Hematopoietic multipotent progenitor cell treated with erythropoietin and hydrocortisone succinate and interleukin-3 and kit ligand, for 17 days (in vitro differentiated cells): Measurements from ENCODE around the gene ADIPOR2.
"Not testable (repeated sequence)": the region's sequence is repeated elsewhere in the genome, so short reads cannot be mapped to it uniquely, and the experiment has no call there.

Experiments used
- DNase-seq: peaks from one replicate; pipeline ENCODE4 v3.0.0-alpha.2; 2015; ENCODE audit warnings: low spot score

ADIPOR2 gene

DNA sequence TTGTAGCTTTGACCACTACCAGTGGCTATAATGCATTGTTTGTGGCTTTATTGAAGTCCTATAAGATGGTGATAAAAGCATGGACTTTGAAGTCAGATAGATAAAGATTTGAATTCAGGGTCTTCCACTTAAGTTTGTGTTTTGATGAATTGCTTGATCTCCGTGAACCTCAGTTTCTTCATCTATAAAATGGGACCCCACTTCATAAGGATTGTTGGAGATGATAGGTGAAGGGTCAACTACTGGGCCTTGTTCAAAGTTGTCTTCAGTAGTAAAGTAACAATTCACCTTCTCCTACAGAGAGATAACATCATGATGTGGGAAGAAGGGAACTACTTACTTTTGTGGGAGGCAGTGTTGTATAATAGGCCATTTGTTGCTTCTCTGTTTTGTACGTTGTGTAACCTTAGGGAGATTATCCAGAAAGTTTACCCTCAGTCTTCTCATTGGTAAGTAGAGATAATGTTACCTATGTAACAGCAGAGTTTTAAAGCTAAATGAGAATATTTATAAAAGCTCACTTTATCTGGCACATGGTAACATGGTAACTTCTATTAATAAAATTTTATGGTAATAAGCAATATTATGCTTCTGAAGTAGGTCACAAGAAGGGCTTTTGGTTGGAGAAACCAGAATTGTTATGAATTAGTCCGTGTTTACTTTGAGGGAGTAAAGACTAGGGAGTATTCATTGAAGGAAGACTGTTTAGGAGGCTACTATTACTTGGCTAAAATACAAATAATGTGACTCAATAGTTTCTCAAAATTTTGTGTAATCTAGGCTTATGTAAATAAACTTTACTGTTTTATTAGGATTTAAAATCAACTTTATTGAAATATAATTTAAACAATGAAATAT lies 15.1 kb downstream of the ADIPOR2 start:
- no peak for DNase-seq

DNA sequence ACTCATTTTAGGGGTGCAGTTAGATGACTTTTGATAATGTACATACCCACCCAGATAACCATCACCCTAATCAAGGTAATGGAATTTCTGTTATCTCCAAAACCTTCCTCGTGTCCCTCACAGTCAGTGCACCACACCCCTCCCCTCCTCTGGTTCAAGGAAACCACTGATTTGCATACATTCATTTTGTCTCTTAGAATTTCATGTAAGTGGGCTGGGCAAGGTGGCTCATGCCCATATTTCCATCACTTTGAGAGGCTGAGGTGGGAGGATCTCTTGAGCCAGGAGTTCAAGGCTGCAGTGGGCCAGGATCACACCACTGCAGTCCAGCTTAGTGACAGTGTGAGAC lies 15.7 kb downstream of the ADIPOR2 start:
- DNase-seq: peak; percentile 9

DNA sequence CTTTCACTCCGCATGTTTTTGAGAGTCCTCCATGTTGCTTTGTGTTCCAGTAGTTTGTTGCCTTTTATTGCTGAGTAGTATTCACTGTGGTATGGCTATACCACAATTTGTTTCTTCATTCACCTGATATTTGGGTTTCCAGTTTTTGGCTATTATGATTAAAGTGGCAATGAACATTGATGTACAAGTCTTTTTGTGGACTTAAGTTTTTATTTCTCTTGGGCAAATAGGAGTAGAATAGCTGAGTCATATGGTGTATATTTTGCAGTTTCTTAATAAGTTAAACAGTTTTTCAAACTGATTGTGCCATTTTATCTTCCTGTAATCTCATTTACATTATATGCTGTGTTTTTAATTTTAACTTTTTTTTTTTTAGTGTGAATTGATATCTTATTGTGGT lies 16.2 kb downstream of the ADIPOR2 start:
- peak; percentile 15 for DNase-seq

DNA sequence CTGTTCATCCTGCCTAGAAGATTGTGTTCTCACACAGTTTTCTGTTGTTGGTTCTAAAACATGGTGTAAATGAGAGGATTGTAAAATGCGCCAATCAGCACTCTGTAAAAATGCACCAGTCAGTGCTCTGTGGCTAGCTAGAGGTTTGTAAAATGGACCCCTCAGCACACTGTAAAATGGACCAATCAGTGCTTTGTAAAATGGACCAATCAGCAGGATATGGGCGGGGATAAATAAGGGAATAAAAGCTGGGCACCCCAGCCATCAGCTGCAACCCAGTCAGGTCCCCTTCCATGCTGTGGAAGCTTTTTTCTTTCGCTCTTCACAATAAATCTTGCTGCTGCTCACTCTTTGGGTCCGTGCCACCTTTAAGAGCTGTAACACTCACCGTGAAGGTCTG lies 19.1 kb downstream of the ADIPOR2 start:
- DNase-seq: not testable (repeated sequence)

DNA sequence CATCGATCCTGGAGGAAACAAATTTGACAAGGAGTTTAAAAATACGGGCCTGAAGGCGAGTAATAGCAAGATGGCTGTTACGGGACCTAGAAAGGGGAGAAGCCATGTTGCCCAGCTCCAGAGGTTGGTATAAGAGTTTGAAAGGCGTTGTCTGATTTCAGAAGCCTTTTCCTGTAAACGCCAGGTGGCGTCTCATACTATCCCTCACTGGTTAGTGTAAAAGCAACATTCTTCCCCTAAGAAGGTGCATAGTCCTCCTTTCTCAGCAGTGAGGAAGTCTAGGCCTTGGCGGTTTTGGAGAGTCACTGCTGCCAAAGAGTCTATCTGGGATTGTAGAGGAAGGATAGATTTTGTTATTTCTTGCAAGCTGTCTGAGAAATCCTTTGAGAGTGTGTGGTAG lies 20.0 kb downstream of the ADIPOR2 start:
- DNase-seq: peak; percentile 50

DNA sequence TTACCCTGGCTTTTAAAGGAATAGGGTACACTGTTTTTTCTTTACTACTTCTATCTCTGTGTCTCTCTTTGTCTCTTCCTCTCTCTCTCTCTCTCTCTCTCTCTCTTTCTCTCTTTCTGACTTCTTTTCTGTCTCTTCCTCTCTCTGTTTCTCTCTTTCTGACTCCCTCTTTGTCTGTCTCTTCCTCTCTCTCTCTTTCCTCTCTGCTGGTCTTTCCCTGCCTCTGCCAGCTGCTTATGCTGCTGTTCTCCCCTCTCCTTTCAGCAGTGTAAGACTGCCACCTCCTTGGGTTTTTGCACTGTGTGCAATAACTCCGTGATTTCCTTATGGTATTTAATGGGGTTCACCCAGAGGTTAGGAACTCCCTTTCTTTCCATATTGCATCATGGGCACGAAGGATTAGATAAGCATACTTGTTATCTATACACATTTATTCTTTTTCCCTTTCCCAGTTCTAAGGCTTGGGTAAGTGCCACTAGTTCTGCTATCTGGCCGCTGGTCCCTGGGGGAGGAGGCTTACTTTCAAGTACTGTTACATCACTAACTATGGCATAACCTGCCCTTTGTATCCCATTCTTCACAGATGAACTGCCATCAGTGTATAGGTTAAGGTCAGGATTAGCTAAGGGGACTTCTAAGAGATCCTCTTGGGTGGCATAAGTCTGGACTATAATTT lies 20.8 kb downstream of the ADIPOR2 start:
- DNase-seq: peak; percentile 32

DNA sequence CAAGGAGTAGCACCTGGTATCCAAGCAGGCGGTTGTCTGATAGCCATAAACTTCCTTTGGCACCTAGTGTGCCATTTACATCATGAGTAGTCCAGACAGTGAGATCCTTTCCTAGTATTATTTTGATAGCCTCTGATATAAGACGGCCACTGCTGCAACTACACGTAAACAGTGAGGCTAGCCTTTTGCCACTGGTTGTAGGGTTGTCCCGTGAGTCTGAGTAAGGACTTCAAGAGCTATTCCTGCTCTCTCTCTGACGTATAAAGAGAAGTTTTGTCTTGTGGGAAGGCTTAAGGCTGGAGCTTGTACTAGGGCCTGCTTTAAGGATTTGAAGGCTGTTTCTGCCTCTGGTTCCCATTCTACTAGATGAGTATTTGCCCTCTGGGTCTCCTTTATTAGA lies 21.4 kb downstream of the ADIPOR2 start:
- not testable (repeated sequence) for DNase-seq

DNA sequence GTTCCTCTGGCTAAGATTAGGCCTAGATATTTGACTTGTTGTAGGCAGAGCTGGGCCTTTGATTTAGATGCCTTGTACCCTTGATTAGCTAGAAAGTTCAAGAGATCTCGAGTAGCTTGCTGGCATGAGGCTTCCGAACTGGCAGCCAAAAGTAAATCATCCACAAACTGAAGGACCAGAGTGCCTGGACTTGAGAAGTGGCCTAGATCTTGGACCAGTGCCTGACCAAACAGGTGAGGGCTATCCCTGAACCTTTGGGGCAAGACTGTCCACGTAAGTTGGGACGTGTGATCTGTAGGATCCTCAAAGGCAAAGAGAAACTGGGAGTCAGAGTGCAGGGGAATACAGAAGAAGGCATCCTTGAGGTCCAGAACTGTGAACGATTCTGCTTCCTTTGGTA lies 22.0 kb downstream of the ADIPOR2 start:
- not testable (repeated sequence) for DNase-seq

DNA sequence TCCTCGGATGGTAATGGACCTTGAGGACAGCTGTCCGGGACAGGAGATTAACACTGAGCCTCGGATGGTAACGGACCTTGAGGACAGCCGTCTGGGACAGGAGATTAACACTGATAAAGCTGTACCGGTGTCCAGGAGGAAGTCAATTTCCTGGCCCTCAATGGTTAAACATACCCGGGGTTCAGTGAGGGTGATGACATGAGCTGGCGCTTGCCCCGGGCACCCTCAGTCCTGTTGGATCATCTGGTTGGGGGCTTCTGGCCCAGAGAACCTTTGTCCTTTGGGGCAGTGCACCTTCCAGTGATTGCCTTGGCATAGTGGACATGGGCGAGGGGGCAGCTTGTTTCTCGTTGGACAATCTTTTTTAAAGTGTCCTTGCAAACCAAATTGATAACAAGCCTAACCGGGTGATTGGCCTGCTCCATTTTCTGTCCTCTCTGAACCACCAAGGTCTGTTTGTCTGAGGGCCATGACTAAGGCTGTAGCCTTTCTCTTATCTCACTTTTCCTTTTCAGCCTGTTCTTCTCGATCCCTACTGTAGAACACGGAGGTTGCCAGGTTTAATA lies 23.0 kb downstream of the ADIPOR2 start:
- not testable (repeated sequence) for DNase-seq

DNA sequence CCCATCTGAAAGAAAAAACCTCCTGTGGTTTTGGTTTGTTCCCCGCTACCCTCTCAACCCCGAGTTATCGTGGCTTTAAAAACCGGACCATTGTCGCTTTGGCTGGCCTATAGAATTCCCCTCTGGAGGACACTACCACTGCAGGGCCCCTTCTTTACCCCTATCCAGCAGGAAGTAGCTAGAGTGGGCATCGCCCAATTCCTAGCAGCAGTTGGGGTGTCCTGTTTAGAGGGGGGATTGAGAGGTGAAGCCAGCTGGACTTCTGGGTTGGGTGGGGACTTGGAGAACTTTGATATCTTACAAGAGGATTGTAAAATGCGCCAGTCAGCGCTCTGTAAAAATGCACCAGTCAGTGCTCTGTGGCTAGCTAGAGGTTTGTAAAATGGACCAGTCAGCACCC lies 24.6 kb downstream of the ADIPOR2 start:
- not testable (repeated sequence) for DNase-seq

DNA sequence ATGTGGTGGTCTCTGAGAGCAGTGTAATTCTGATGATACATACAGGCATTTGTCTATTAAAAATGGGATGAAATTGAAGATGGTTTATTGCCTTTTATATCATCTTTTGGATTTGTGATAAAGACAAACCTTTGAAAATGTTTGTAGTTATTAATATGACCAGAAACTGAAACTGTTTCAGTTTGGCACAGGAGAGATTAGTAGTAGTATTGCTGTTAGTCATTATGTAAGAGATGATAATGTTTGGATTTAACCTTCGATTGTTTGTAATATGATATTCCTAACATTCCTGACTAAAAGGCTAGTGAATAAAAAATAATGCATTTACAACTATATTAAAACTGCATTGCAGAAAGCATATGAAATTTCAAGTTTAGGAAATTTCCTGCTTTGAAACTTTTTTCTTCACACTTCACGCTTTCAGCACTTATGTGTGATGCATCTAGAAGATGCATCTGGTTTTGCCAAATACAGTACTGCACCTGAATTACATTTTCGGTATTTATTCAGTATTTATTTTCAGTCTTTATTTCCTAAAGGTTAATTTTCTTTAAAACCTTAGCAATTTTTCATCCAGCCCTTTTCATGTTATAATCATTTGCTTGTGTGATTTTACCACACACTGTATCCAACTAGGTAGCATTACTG lies 25.5 kb downstream of the ADIPOR2 start:
- DNase-seq: no peak

DNA sequence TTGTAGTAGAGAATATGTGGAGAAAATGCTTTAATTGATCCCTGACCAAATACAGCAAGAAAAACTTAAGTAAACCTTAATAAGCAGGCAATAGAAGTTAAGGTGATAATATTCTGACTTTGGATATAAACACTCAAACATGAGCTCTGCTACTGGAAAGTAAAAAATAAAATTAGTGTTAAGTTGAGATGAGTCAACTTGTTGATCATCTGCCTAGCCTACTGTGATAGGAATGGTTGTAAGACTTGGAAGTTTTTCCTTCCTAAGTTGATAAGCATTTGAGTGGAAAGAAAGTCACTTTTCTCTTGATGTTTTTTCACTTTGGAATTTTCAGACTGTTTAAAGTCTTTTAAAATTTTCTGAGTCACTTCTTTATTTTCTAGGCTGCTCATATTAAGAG lies 26.0 kb downstream of the ADIPOR2 start:
- no peak for DNase-seq

DNA sequence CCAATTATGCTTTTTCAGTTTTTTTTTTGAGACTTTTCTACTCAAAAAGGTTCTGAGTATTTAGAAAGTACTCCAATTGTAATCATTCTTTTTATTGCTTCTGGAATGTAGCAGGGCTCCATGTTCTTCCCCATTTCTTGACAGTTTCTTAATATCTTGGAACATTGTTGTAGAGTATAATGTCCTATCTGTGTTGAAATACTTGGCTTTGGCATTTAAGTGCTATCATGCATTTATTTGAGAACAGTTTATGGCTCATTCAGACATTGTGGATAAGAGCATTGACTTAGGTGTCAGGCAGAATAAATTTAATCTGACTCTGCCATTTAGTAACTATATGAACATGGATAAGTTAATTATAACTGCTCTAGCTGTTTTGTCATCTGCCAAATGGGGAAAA lies 28.3 kb downstream of the ADIPOR2 start:
- DNase-seq: no peak

DNA sequence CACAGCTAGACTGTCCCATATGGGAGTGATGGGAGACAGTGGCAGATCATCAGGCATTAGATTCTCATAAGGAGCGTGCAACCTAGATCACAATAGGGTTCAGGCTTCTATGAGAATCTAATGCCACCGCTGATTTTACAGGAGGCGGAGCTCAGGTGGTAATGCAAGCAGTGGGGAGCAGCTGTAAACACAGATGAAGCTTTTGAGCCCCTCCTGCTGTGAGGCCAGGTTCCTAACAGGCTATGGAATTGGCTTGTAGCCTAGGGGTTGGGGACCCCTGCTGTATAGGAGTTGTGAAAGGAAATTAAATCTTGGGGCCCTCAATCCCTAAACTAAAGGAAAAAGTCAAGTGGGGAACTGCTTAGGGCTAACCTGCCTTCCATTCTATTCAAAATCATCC lies 29.6 kb downstream of the ADIPOR2 start:
- no peak for DNase-seq

DNA sequence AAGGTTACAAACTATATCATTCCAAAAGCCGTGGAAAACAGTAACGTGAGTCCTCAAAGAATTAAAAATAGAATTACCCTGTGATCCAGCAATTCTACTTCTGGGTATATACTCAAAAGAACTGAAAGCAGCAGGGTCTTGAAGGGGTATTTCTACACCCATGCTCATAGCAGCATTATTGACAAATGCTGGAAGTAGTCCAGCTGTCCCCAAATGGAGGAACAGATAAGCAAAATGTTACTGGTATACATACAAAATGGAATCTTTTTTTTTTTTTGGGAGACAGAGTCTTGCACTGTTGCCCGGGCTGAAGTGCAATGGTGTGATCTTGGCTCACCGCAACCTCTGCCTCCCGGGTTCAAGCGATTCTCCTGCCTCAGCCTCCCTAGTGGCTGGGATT lies 32.9 kb downstream of the ADIPOR2 start:
- peak; percentile 37 for DNase-seq

DNA sequence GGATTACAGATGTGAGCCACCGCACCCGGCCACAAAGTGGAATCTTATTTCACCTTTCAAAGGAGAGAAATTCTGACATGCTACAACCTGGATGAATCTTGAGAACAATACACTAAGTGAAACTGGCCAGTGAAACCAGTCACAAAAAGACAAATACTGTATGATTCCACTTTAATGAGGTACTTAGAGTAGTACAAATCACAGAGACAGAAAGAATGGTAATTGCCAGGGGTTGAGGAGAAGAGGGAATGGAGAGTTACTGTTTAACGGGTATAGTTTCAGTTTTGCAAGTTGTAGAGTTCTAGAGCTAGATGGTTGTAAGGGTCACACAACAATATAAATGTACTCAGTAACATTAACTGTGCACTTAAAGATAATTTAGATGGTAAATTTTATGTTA lies 33.4 kb downstream of the ADIPOR2 start:
- no peak for DNase-seq

DNA sequence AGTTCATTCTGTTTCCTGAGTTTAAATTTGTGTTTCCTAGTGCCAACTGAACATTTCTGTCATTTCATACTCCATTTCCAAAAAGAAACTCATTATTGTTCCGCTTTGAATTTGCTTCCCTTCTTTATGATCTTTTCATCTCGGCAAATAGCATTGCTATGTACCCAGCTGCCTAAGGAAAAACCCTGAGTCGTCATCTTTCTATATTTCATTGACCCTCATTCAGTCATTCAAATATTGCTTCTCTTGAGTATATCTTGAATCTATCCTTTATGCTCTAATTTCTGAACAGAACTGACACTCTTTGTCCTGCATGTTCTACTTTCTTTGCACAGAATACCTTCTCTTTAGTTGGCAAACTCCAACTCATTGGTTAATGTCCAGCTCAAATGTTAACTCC lies 35.9 kb downstream of the ADIPOR2 start:
- DNase-seq: no peak

DNA sequence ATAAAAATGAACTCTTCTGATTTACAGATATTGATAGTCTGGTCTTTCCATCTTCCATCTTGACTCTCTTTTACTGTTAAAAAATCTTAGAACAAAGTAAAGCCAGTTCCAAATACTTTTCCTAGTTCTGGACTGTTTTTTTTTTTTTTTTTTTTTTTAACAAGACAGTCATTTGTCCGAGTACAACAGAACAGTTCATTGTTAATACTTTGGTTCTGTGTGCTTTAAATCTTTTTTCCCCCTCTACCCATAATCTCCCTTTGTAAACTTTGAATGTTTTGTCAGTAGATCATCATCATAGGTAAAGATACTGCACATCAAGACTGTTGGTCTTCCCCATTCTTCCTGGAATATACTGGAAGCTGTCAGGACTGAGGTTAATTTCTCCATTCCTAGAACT lies 38.0 kb downstream of the ADIPOR2 start:
- no peak for DNase-seq

DNA sequence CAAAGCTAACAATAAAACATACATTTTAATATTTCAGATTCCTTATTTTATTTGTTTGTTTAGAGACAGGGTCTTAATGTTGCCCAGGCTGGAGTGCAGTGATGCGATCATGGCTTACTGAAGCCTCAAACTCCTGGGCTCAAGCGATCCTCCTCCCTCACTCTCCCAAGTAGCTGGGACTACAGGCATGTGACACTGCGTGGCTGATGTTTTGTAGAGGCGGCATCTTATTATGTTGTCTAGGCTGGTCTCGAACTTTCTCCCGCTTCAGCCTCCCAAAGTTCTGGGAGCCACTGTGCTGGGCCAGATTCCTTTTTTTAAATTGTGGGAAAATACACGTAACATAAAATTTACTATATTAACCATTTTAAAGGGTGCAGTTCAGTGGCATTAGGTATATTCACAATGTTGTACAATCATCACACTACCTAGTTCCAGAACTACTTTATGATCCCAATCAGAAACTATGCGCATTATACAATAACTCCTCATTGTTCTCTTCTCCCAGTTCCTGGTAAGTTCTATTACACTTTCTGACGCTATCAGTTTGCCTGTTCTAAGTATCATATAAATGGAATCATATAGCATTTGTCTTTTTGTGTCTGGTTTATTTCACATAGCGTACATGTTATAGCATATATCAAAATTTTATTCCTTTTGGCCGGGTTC lies 40.3 kb downstream of the ADIPOR2 start:
- DNase-seq: no peak

DNA sequence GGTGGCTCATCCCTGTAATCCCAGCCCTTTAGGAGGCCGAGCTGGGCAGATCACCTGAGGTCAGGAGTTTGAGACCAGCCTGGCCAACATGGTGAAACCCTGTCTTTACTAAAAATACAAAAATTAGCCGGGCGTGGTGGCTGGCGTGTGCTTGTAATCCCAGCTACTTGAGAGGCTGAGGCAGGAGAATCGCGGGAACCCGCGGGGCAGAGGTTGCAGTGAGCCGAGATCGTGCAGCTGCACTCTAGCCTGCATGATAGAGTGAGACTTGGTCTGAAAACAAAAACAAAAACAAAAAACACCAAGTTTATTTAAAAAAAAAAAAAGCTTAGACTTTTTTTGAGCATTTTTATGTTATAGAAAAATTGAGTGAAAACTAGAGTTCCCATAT lies 40.8 kb downstream of the ADIPOR2 start:
- not testable (repeated sequence) for DNase-seq

DNA sequence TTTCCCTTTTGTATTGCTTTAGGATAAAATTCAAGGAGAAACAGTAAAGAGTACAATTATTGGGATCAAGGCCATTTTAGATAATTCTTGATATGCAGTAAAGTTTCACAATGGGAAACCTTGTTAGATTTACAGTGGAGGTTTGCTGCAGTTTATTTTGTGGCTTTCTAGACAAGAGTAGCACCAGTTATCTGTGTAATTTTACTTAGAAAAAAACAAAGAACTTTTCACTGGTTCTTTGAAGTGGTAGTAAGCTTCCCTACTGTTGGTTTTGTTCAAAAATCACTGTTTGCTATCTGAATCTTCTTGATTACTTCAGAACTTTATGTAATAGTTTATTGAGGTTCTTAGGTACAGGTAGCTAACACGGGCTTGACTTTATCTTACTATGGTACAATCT lies 42.0 kb downstream of the ADIPOR2 start:
- DNase-seq: no peak

DNA sequence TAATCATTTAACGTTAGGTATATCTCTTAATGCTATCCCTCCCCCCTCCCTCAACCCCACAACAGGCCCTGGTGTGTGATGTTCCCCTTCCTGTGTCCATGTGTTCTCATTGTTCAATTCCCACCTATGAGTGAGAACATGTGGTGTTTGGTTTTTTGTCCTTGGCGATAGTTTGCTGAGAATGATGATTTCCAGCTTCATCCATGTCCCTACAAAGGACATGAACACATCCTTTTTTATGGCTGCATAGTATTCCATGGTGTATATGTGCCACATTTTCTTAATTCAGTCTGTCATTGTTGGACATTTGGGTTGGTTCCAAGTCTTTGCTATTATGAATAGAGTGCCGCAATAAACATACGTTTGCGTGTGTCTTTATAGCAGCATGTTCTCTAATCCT lies 42.8 kb downstream of the ADIPOR2 start:
- DNase-seq: not testable (repeated sequence)
